ENCODE results near the gene FNDC11. TPM values are rescaled to one million over a fixed set of nuclear protein-coding genes. Genes with fewer than 3 reads are reported as not detected.

FNDC11 gene
- total RNA-seq, 3 donors from 2014 or later (not counting 1 experiment from before 2014, with no cell fraction given) = 0.19 to 0.75 (median 0.25) TPM

DNA sequence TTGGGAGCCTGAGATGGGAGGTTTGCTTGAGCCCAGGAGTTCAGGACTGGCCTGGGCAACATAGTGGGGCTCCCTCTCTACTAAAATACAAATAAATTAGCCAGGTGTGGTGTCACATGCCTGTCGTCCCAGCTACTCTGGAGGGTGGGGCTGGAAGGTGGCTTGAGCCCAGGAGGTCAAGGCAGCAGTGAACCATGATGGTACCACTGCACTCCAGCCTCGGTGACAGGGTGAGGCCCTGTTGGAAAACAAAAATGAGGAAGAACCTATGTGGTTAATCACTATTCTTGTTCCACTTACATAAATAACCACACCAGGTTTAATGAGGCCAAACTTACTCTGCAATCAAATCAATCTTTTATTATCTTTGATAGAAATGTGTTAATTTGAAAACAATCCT lies 28.0 kb upstream of the FNDC11 start:
- Mint-ChIP-seq H3K36me3 (no peaks in the 10 kb centered on the region), H3K4me3 (no peak overlapping the region), H3K27me3 (ENCODE audit: low read depth in 2 of 2) (no peaks in the 10 kb centered on the region), H3K4me1 (peaks cover 0 to 13% of the 10 kb centered on the region in 2 donors), H3K27ac (no peak overlapping the region), H3K9me3 (peaks cover 0 to 2% of the 10 kb centered on the region in 2 donors)
- WGBS (ENCODE audit: insufficient coverage) = 13% methylated on average over 2 of the region's 2 CpGs
- ATAC-seq = no peak
- H3K36me3 ChIP-seq (ENCODE audit: control insufficient read depth, insufficient read depth, low read length) = peaks cover 6% of the 10 kb centered on the region
- H3K4me1 ChIP-seq (ENCODE audit: control insufficient read depth, insufficient read depth, low read length) = peaks cover 16% of the 10 kb centered on the region
- no peak overlapping the region for H3K4me3 ChIP-seq (ENCODE audit: low read length)
- no peak overlapping the region for H3K27ac ChIP-seq (ENCODE audit: low read length)
- TF ChIP-seq, protein P1, sequence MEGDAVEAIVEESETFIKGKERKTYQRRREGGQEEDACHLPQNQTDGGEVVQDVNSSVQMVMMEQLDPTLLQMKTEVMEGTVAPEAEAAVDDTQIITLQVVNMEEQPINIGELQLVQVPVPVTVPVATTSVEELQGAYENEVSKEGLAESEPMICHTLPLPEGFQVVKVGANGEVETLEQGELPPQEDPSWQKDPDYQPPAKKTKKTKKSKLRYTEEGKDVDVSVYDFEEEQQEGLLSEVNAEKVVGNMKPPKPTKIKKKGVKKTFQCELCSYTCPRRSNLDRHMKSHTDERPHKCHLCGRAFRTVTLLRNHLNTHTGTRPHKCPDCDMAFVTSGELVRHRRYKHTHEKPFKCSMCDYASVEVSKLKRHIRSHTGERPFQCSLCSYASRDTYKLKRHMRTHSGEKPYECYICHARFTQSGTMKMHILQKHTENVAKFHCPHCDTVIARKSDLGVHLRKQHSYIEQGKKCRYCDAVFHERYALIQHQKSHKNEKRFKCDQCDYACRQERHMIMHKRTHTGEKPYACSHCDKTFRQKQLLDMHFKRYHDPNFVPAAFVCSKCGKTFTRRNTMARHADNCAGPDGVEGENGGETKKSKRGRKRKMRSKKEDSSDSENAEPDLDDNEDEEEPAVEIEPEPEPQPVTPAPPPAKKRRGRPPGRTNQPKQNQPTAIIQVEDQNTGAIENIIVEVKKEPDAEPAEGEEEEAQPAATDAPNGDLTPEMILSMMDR (IDR thresholded peaks at IDR 0.05) = no peak
- H3K9me3 ChIP-seq (ENCODE audit: control insufficient read depth, insufficient read depth, low read length) = peaks cover 7% of the 10 kb centered on the region
- H3K27me3 ChIP-seq (ENCODE audit: control insufficient read depth, insufficient read depth, low read length) = no peaks in the 10 kb centered on the region
- intact Hi-C loops (cut with micrococcal nuclease) = no loop called here
- no peak for DNase-seq

DNA sequence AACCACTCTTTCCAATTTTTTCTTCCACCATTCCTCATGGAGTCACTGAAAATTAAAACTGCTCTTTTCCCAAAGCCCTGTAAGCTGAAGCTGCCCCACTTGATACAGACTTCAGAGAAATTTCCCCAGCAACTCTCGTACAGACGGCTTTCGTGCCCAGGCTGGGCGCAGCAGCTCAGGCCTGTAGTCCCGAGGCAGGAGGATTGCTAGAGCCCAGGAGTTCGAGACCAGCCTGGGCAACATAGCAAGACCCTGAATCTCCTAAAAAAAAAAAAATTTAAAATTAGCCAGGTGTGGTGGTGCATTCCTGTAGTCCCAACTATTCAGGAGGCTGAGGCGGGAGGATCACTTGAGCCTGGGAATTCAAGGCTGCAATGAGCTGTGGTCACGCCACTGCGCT lies 26.8 kb upstream of the FNDC11 start:
- H3K4me3 Mint-ChIP-seq = no peak overlapping the region
- no peak overlapping the region for H3K27ac ChIP-seq (ENCODE audit: low read length)
- peaks cover 7% of the 10 kb centered on the region for H3K9me3 ChIP-seq (ENCODE audit: control insufficient read depth, insufficient read depth, low read length)
- DNase-seq (no peak), ATAC-seq (no peak)
- H3K36me3 ChIP-seq (ENCODE audit: control insufficient read depth, insufficient read depth, low read length) = peaks cover 3% of the 10 kb centered on the region
- no peak overlapping the region for H3K27ac Mint-ChIP-seq
- no peaks in the 10 kb centered on the region for H3K27me3 ChIP-seq (ENCODE audit: control insufficient read depth, insufficient read depth, low read length)
- intact Hi-C loops (cut with micrococcal nuclease) = no loop called here
- peaks cover 0 to 2% of the 10 kb centered on the region in 2 donors for H3K9me3 Mint-ChIP-seq
- peaks cover 5% of the 10 kb centered on the region for H3K4me1 ChIP-seq (ENCODE audit: control insufficient read depth, insufficient read depth, low read length)
- H3K36me3 Mint-ChIP-seq = no peaks in the 10 kb centered on the region
- peaks cover 0 to 3% of the 10 kb centered on the region in 2 donors for H3K27me3 Mint-ChIP-seq (ENCODE audit: low read depth in 2 of 2)
- H3K4me3 ChIP-seq (ENCODE audit: low read length) = no peak overlapping the region
- WGBS (ENCODE audit: insufficient coverage) = 95% methylated on average over 9 of the region's 9 CpGs
- TF ChIP-seq, protein P1 (IDR thresholded peaks at IDR 0.05) = no peak
- peaks cover 0 to 6% of the 10 kb centered on the region in 2 donors for H3K4me1 Mint-ChIP-seq

DNA sequence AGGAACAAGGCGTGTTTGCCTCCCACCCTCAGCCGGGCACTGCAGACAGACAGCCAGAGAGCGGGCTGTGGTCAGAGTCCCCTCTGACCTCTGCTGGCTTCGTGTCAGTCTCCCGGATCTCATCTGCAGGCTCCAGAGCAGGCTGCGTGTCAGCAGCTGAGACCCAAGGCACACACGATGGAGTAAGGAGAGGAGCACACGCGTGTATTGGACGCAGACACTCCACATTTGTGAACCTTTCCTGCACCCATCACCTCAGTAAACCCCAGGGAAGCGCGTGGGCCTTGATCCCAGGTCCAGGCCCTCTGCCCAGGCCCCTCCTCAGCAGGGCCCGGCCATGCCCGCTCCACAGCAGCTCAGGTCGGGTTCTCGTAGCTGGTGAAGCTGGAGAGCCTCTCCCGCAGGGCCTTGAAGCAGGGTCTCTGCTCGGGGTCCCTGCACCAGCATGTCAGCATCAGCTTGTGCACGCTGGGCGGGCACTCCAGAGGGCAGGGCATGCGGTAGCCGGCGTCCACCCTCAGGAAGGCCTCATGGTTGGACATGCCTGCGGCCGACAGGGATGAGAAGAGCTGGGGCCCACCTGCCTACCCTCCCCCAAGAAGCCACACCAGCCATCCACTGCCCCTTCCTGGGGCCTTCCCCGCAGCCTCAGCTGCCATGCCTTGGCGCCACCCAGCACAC lies 24.6 kb upstream of the FNDC11 start:
- Mint-ChIP-seq H3K9me3 (no peaks in the 10 kb centered on the region), H3K36me3 (no peaks in the 10 kb centered on the region), H3K27me3 (ENCODE audit: low read depth in 2 of 2) (peaks cover 0 to 4% of the 10 kb centered on the region in 2 donors), H3K4me1 (no peaks in the 10 kb centered on the region), H3K27ac (no peak overlapping the region), H3K4me3 (no peak overlapping the region)
- no peak for ATAC-seq
- WGBS (ENCODE audit: insufficient coverage) = 93% methylated on average over 27 of the region's 27 CpGs
- H3K27ac ChIP-seq (ENCODE audit: low read length) = no peak overlapping the region
- no peak overlapping the region for H3K4me3 ChIP-seq (ENCODE audit: low read length)
- no peaks in the 10 kb centered on the region for H3K27me3 ChIP-seq (ENCODE audit: control insufficient read depth, insufficient read depth, low read length)
- TF ChIP-seq, protein P1 (IDR thresholded peaks at IDR 0.05) = no peak
- DNase-seq = no peak
- no peaks in the 10 kb centered on the region for H3K36me3 ChIP-seq (ENCODE audit: control insufficient read depth, insufficient read depth, low read length)
- intact Hi-C loops (cut with micrococcal nuclease) = no loop called here
- no peaks in the 10 kb centered on the region for H3K4me1 ChIP-seq (ENCODE audit: control insufficient read depth, insufficient read depth, low read length)
- H3K9me3 ChIP-seq (ENCODE audit: control insufficient read depth, insufficient read depth, low read length) = no peaks in the 10 kb centered on the region
